Mesodermal cell (in vitro differentiated cells): ENCODE measurements around the gene KRT8.

Experiments used
- H3K27ac ChIP-seq: 2 replicates; pipeline ENCODE4 v1.7.0; 2013; ENCODE audit warnings: mild to moderate bottlenecking, low read depth, low read length, moderate library complexity; ENCODE audit not compliant: severe bottlenecking
- H3K36me3 ChIP-seq: 2 replicates; pipeline ENCODE4 v1.7.1; 2013; ENCODE audit warnings: mild to moderate bottlenecking, low read length, moderate library complexity; ENCODE audit not compliant: control insufficient read depth, insufficient read depth
- H3K4me1 ChIP-seq: one replicate; pipeline ENCODE4 v1.7.1; 2013; ENCODE audit warnings: mild to moderate bottlenecking, low read length; ENCODE audit not compliant: insufficient read depth, control insufficient read depth, poor library complexity, severe bottlenecking
- H3K4me3 ChIP-seq: 2 replicates; pipeline ENCODE4 v1.7.0; 2013; ENCODE audit warnings: low read length, control low read depth, mild to moderate bottlenecking; ENCODE audit not compliant: insufficient read depth, poor library complexity, severe bottlenecking; ENCODE audit errors: extremely low read depth
- H3K9me3 ChIP-seq: 2 replicates; pipeline ENCODE4 v1.7.1; 2013; ENCODE audit warnings: mild to moderate bottlenecking, low read length, moderate library complexity; ENCODE audit not compliant: control insufficient read depth
- WGBS, 2 experiments: methylation state at CpG; one replicate each; pipeline ENCODE4 v1.1.5; 2013; ENCODE audit warnings: missing lambda C conversion rate in 2 of 2; ENCODE audit not compliant: insufficient coverage in 2 of 2; 5-methylcytosine and 5-hydroxymethylcytosine counted together

KRT8 gene

GRCh38 chr12:52900896-52901714, 3.8 kb downstream of the KRT8 start:
- Histone ChIP-seq H3K9me3 (no peaks in the 10 kb centered on the region), H3K27ac (peak overlapping the region; percentile 87), H3K4me1 (peaks cover 31% of the 10 kb centered on the region), H3K4me3 (peak overlapping the region; percentile 91), H3K36me3 (peaks cover 76% of the 10 kb centered on the region)
- 60% methylated on average over 5 of the region's 7 CpGs; no CpG with 5 or more reads in 1 of the 2 experiments for WGBS, 2 experiments

- peak overlapping the region; percentile 87 for H3K27ac ChIP-seq
- 90 to 97% methylated on average over 4 to 6 of the region's 9 CpGs for WGBS, 2 experiments
- peaks cover 76% of the 10 kb centered on the region for H3K36me3 ChIP-seq
- no peaks in the 10 kb centered on the region for H3K9me3 ChIP-seq
- peak overlapping the region; percentile 91 for H3K4me3 ChIP-seq
- peaks cover 26% of the 10 kb centered on the region for H3K4me1 ChIP-seq
Measured at GRCh38 chr12:52900166-52900895, 4.5 kb downstream of the KRT8 start.

- Histone ChIP-seq H3K4me3 (peak overlapping the region; percentile 91), H3K27ac (peak overlapping the region; percentile 76), H3K4me1 (peaks cover 21% of the 10 kb centered on the region), H3K9me3 (no peaks in the 10 kb centered on the region), H3K36me3 (peaks cover 76% of the 10 kb centered on the region)
- 95 to 100% methylated on average over 8 to 12 of the region's 13 CpGs for WGBS, 2 experiments
Measured at GRCh38 chr12:52899338-52900035, 5.4 kb downstream of the KRT8 start.

GRCh38 chr12:52896190-52897100, 8.4 kb downstream of the KRT8 start:
- Histone ChIP-seq H3K4me3 (no peak overlapping the region), H3K36me3 (peaks cover 49% of the 10 kb centered on the region), H3K9me3 (no peaks in the 10 kb centered on the region), H3K4me1 (peaks cover 16% of the 10 kb centered on the region), H3K27ac (peak overlapping the region; percentile 69)
- WGBS, 2 experiments = 90 to 94% methylated on average over 2 of the region's 3 CpGs

GRCh38 chr12:52895726-52896189, 9.1 kb downstream of the KRT8 start:
- peaks cover 42% of the 10 kb centered on the region for H3K36me3 ChIP-seq
- peaks cover 9% of the 10 kb centered on the region for H3K4me1 ChIP-seq
- peak overlapping the region; percentile 69 for H3K27ac ChIP-seq
- 61 to 64% methylated on average over 2 of the region's 2 CpGs for WGBS, 2 experiments
- H3K9me3 ChIP-seq = no peaks in the 10 kb centered on the region
- H3K4me3 ChIP-seq = no peak overlapping the region

- no peak overlapping the region for H3K27ac ChIP-seq
- no peaks in the 10 kb centered on the region for H3K9me3 ChIP-seq
- H3K4me3 ChIP-seq = no peak overlapping the region
- H3K36me3 ChIP-seq = peaks cover 15% of the 10 kb centered on the region
- H3K4me1 ChIP-seq = peaks cover 2% of the 10 kb centered on the region
Measured at GRCh38 chr12:52892974-52893373, 11.9 kb downstream of the KRT8 start.

GRCh38 chr12:52892207-52892852, 12.5 kb downstream of the KRT8 start:
- Histone ChIP-seq H3K4me3 (no peak overlapping the region), H3K36me3 (peaks cover 8% of the 10 kb centered on the region), H3K27ac (no peak overlapping the region), H3K4me1 (peaks cover 5% of the 10 kb centered on the region), H3K9me3 (no peaks in the 10 kb centered on the region)
- WGBS, 2 experiments = 96 to 97% methylated on average over 4 of the region's 7 CpGs

GRCh38 chr12:52891044-52891443, 13.8 kb downstream of the KRT8 start:
- Histone ChIP-seq H3K4me3 (no peak overlapping the region), H3K27ac (no peak overlapping the region), H3K4me1 (peaks cover 5% of the 10 kb centered on the region), H3K9me3 (no peaks in the 10 kb centered on the region), H3K36me3 (no peaks in the 10 kb centered on the region)
- 80% methylated on average over 1 of the region's 2 CpGs; no CpG with 5 or more reads in 1 of the 2 experiments for WGBS, 2 experiments

- Histone ChIP-seq H3K4me3 (no peak overlapping the region), H3K36me3 (no peaks in the 10 kb centered on the region), H3K27ac (no peak overlapping the region), H3K9me3 (no peaks in the 10 kb centered on the region), H3K4me1 (peaks cover 5% of the 10 kb centered on the region)
- WGBS, 2 experiments = 84 to 100% methylated on average over 2 to 3 of the region's 3 CpGs
Measured at GRCh38 chr12:52890417-52890816, 14.5 kb downstream of the KRT8 start.
